Neural progenitor cell (in vitro differentiated cells): Measurements from ENCODE around the gene LRRC26. TPM values are rescaled to one million over a fixed set of nuclear protein-coding genes. Genes with fewer than 3 reads are reported as not detected.
A peak's percentile ranks its signal among the peaks of the same experiment; 100 is the strongest.

Source experiments
- DNase-seq: peaks from one replicate; pipeline ENCODE4 v3.0.0-alpha.2; 2016; ENCODE audit warnings: low spot score
- H2AFZ ChIP-seq: fragments of 200-600 bp; sonication (generic); replicated peaks from 2 replicates; pipeline ENCODE4 v1.6.1; 2016; ENCODE audit warnings: antibody characterized with exemption
- H3F3A ChIP-seq: fragments of 200-600 bp; sonication (generic); 2 replicates; pipeline ENCODE4 v1.6.1; 2016; ENCODE audit warnings: antibody characterized with exemption, low read depth
- H3K27ac ChIP-seq: fragments of 200-600 bp; sonication (generic); 2 replicates; pipeline ENCODE4 v1.5.1; 2016; ENCODE audit warnings: mild to moderate bottlenecking
- H3K27me3 ChIP-seq: fragments of 200-600 bp; sonication (generic); 2 replicates; pipeline ENCODE4 v1.6.1; 2016; ENCODE audit warnings: mild to moderate bottlenecking, moderate library complexity
- H3K36me3 ChIP-seq: fragments of 200-600 bp; sonication (generic); 2 replicates; pipeline ENCODE4 v1.5.1; 2016
- H3K4me1 ChIP-seq: fragments of 200-600 bp; sonication (generic); 2 replicates; pipeline ENCODE4 v1.6.1; 2016; ENCODE audit warnings: mixed run types
- H3K4me2 ChIP-seq: fragments of 200-600 bp; sonication (generic); 2 replicates; pipeline ENCODE4 v1.6.1; 2016
- H3K4me3 ChIP-seq: fragments of 200-600 bp; sonication (generic); 2 replicates; pipeline ENCODE4 v1.5.1; 2016
- H3K79me2 ChIP-seq: fragments of 200-600 bp; sonication (generic); 2 replicates; pipeline ENCODE4 v1.6.1; 2016; ENCODE audit warnings: low read depth
- H3K9ac ChIP-seq: fragments of 200-600 bp; sonication (generic); 2 replicates; pipeline ENCODE4 v1.6.1; 2016
- H3K9me3 ChIP-seq: fragments of 200-600 bp; sonication (generic); 2 replicates; pipeline ENCODE4 v1.5.1; 2016; ENCODE audit warnings: low read depth
- H4K20me1 ChIP-seq: fragments of 200-600 bp; sonication (generic); 2 replicates; pipeline ENCODE4 v1.6.1; 2016; ENCODE audit warnings: low read depth
- H3K27ac Mint-ChIP-seq: 3 replicates; pipeline ENCODE4 v1.8.0; 2021; ENCODE audit warnings: mixed read lengths
- H3K27me3 Mint-ChIP-seq: 2 replicates; pipeline ENCODE4 v1.8.0; 2022; ENCODE audit warnings: low read depth, mild to moderate bottlenecking, inconsistent platforms, moderate library complexity, mixed read lengths; ENCODE audit not compliant: insufficient read depth
- H3K36me3 Mint-ChIP-seq: 3 replicates; pipeline ENCODE4 v1.8.0; 2021; ENCODE audit warnings: mixed read lengths
- H3K4me1 Mint-ChIP-seq: 3 replicates; pipeline ENCODE4 v1.8.0; 2021; ENCODE audit warnings: mixed read lengths
- H3K4me3 Mint-ChIP-seq: 3 replicates; pipeline ENCODE4 v1.8.0; 2021; ENCODE audit warnings: mild to moderate bottlenecking, moderate library complexity, mixed read lengths
- H3K9me3 Mint-ChIP-seq: 3 replicates; pipeline ENCODE4 v1.8.0; 2020; ENCODE audit warnings: mixed read lengths
- CTCF ChIP-seq: fragments of 200-600 bp; sonication (generic); IDR thresholded peaks from 2 replicates; pipeline ENCODE4 v1.5.1; 2017; ENCODE audit warnings: antibody characterized with exemption, mild to moderate bottlenecking
- EZH2 ChIP-seq: fragments of 200-600 bp; sonication (generic); IDR thresholded peaks from 2 replicates; pipeline ENCODE4 v1.6.1; 2017; ENCODE audit warnings: antibody characterized with exemption, mild to moderate bottlenecking, moderate library complexity
- EZH2phosphoT487 ChIP-seq: fragments of 200-600 bp; sonication (generic); IDR thresholded peaks from 2 replicates; pipeline ENCODE4 v1.6.1; 2017; ENCODE audit warnings: antibody characterized with exemption
- total RNA-seq: library from RNA; depleted of rRNA; stranded (reverse); fragments of >200 nt; gene quantifications from 2 replicates; pipeline ENCODE4 v1.2.3, GENCODE V29; 2015; ENCODE audit warnings: low replicate concordance

Gene LRRC26
- total RNA-seq, result 0.59 TPM in 1 of 2 replicates, not detected in the other

- TF ChIP-seq EZH2phosphoT487 (peak; percentile 45), CTCF (no peak)
- Mint-ChIP-seq H3K27me3 (peaks cover 30% of the 10 kb centered on the region), H3K4me3 (peak within 1 kb of the TSS; percentile 70), H3K27ac (no peak within 1 kb of the TSS), H3K36me3 (no peaks in the 10 kb centered on the region), H3K9me3 (no peaks in the 10 kb centered on the region), H3K4me1 (no peaks in the 10 kb centered on the region)
- H2AFZ ChIP-seq, result peak within 1 kb of the TSS; percentile 98
- H3K27ac ChIP-seq, result no peak within 1 kb of the TSS
- no peaks in the 10 kb centered on the region for H3K36me3 ChIP-seq
- H4K20me1 ChIP-seq, result peaks cover 54% of the 10 kb centered on the region
- H3K4me1 ChIP-seq, result peaks cover 21% of the 10 kb centered on the region
- H3K4me3 ChIP-seq, result peak within 1 kb of the TSS; percentile 52
- peak within 1 kb of the TSS; percentile 93 for H3K4me2 ChIP-seq
- H3K79me2 ChIP-seq, result no peaks in the 10 kb centered on the region
- no peaks in the 10 kb centered on the region for H3K9me3 ChIP-seq
- no peak within 1 kb of the TSS for H3K9ac ChIP-seq
- peaks cover 100% of the 10 kb centered on the region for H3K27me3 ChIP-seq
- DNase-seq, result no peak
- peaks cover 17% of the 10 kb centered on the region for H3F3A ChIP-seq
Observed at GRCh38 chr9:137169896-137170358, at the start of gene LRRC26. LRRC26 (minus strand) TSS chr9:137170051; CDS start chr9:137169943, 108 bp downstream.

- H3K4me3 ChIP-seq, result no peak overlapping the region
- no peak overlapping the region for H2AFZ ChIP-seq
- no peak overlapping the region for H3K4me3 Mint-ChIP-seq
- H3K27me3 Mint-ChIP-seq, result peaks cover 2% of the 10 kb centered on the region
- no peaks in the 10 kb centered on the region for H3K36me3 Mint-ChIP-seq
- H3K9me3 Mint-ChIP-seq, result no peaks in the 10 kb centered on the region
- no peaks in the 10 kb centered on the region for H3K36me3 ChIP-seq
- peaks cover 12% of the 10 kb centered on the region for H3F3A ChIP-seq
- H4K20me1 ChIP-seq, result peaks cover 7% of the 10 kb centered on the region
- H3K27ac Mint-ChIP-seq, result no peak overlapping the region
- no peak overlapping the region for H3K4me2 ChIP-seq
- no peaks in the 10 kb centered on the region for H3K9me3 ChIP-seq
- H3K79me2 ChIP-seq, result no peaks in the 10 kb centered on the region
- H3K27me3 ChIP-seq, result peaks cover 25% of the 10 kb centered on the region
- H3K4me1 ChIP-seq, result peaks cover 13% of the 10 kb centered on the region
- no peak overlapping the region for H3K9ac ChIP-seq
- no peaks in the 10 kb centered on the region for H3K4me1 Mint-ChIP-seq
- no peak for TF ChIP-seq EZH2
- TF ChIP-seq EZH2phosphoT487, result no peak
- TF ChIP-seq CTCF, result no peak
- no peak overlapping the region for H3K27ac ChIP-seq
- no peak for DNase-seq
Observed at GRCh38 chr9:137218754-137219271, 49.0 kb upstream of the LRRC26 start.

GRCh38 chr9:137218212-137218753 is 48.4 kb upstream of the LRRC26 start:
- H3K27ac ChIP-seq, result no peak overlapping the region
- H2AFZ ChIP-seq, result no peak overlapping the region
- no peak overlapping the region for H3K27ac Mint-ChIP-seq
- H3K4me3 Mint-ChIP-seq, result no peak overlapping the region
- DNase-seq, result no peak
- no peaks in the 10 kb centered on the region for H3K79me2 ChIP-seq
- no peaks in the 10 kb centered on the region for H3K9me3 ChIP-seq
- no peaks in the 10 kb centered on the region for H3K4me1 Mint-ChIP-seq
- H3K9ac ChIP-seq, result no peak overlapping the region
- TF ChIP-seq EZH2 (no peak), EZH2phosphoT487 (no peak), CTCF (no peak)
- H3K36me3 Mint-ChIP-seq, result no peaks in the 10 kb centered on the region
- H4K20me1 ChIP-seq, result peaks cover 7% of the 10 kb centered on the region
- H3K4me2 ChIP-seq, result no peak overlapping the region
- H3K27me3 ChIP-seq, result peaks cover 25% of the 10 kb centered on the region
- no peaks in the 10 kb centered on the region for H3K9me3 Mint-ChIP-seq
- H3K4me3 ChIP-seq, result no peak overlapping the region
- H3F3A ChIP-seq, result peaks cover 11% of the 10 kb centered on the region
- H3K27me3 Mint-ChIP-seq, result peaks cover 2% of the 10 kb centered on the region
- H3K36me3 ChIP-seq, result no peaks in the 10 kb centered on the region
- H3K4me1 ChIP-seq, result peaks cover 13% of the 10 kb centered on the region
